Measurements from ENCODE around the gene CX3CR1. TPM values are rescaled to one million over a fixed set of nuclear protein-coding genes. Genes with fewer than 3 reads are reported as not detected.

Gene CX3CR1
- total and polyA plus RNA-seq, 10 of the 15 experiments (the other 5 are each of a cell fraction or from before 2014, with no cell fraction given), result 0.05 to 0.53 (median 0.15) TPM

DNA sequence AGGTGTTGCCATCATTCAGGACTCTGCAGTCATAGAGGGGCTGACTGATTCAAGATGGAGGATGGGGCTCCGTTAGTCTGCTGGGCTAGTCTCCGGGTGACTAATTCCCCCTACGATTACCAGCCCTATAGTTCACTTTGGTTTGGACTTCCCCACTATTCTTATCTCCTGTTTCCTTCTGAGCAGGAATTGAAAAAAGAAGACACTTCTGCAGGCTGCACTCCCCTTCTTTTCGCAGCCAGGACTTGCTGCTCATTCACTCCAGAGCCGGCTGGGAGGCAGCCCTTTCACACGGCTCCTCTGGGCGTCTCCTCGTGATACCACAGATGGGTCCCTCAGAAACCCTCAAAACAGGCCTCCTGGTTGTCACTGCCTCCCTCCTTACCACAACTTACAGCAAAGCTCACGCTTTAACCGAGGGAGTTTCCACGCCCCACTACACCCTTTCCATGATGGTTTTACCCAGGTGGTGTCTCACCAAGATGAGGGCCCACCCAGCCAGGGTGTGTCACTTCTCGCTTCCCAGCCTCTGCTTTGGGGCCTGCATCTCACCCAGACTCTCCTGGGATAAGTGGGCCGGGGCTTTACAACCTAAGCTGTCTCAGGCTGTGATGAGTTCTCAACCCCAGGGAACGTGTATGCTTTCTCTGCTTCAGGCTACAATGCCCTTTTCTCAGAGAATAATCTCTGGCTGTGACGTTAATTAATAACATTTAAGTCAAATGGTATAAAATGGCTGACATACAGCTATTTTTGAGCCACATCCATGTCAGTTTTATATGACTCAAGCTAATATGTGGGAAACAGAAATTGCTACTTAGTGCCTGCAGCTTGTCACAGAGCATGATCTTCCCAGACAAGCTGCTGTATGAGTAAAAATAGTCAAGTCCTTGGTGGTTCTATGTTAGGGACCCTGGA is 11.9 kb downstream of the CX3CR1 start:
- FAIRE-seq, result no peak
- Histone ChIP-seq H2AFZ (ENCODE audit: control insufficient read depth, low read depth, low read length) (peak overlapping the region; percentile 40; the same call in 1 of the 2 replicates), H3K9me3 (replicated peaks; ENCODE audit: control insufficient read depth, insufficient read depth, low read length) (no peaks in the 10 kb centered on the region), H3K27me3 (replicated peaks in 1 of 2; ENCODE audit: control insufficient read depth in 2 of 2, insufficient read depth in 2 of 2, low read length in 1 of 2) (no peaks in the 10 kb centered on the region; a peak in 1 of 4 replicates), H3K9ac (ENCODE audit: control insufficient read depth, insufficient read depth, low read length) (no peak overlapping the region), H3K4me2 (ENCODE audit: control insufficient read depth, insufficient read depth) (no peak overlapping the region), H3K79me2 (ENCODE audit: control insufficient read depth, insufficient read depth, low read length) (no peaks in the 10 kb centered on the region), H4K20me1 (ENCODE audit: control insufficient read depth, insufficient read depth) (no peaks in the 10 kb centered on the region; the same call in 1 of the 2 replicates), H3K36me3 (ENCODE audit: control insufficient read depth in 2 of 2, insufficient read depth in 2 of 2, low read length in 1 of 2) (no peaks in the 10 kb centered on the region), H3K27ac (ENCODE audit: control insufficient read depth, insufficient read depth) (no peak overlapping the region), H3K4me3 (no peak overlapping the region), H3K4me1 (ENCODE audit: control insufficient read depth, insufficient read depth, low read length) (peaks cover 7% of the 10 kb centered on the region)
- TF ChIP-seq GATAD2B (conservative IDR thresholded peaks at IDR 0.05; ENCODE audit: low read depth) (0 out of 2 replicates have a peak, but pooled peaks have one; percentile 38), IKZF1 (conservative IDR thresholded peaks at IDR 0.05) (peak; percentile 56), YY1 (IDR thresholded peaks at IDR 0.05; ENCODE audit: low read depth, low read length) (peak; percentile 79), BHLHE40 (IDR thresholded peaks at IDR 0.05; ENCODE audit: borderline replicate concordance in 1 of 2, low read depth in 2 of 2, low read length in 1 of 2) (peak in 1 of 2 experiments; percentile 24; a peak in 1 of 4 replicates), ZNF207 (IDR thresholded peaks at IDR 0.05; ENCODE audit: borderline replicate concordance) (no peak), NR2F1 (conservative IDR thresholded peaks at IDR 0.05) (no peak), POU2F2 (IDR thresholded peaks at IDR 0.05; ENCODE audit: borderline replicate concordance, low read depth, low read length) (no peak), SIN3A (IDR thresholded peaks at IDR 0.05; ENCODE audit: low read depth, low read length) (no peak), MEF2B (IDR thresholded peaks at IDR 0.05; ENCODE audit: partially characterized antibody, poor library complexity, severe bottlenecking) (peak; percentile 87), IKZF2 (IDR thresholded peaks at IDR 0.05) (peak; percentile 25 to 48; a peak in 2 of 4 replicates), EP300 (IDR thresholded peaks at IDR 0.05; ENCODE audit: borderline replicate concordance in 1 of 2, control insufficient read depth in 1 of 2, low read depth in 2 of 2, low read length in 2 of 2) (0 out of 4 replicates have a peak, but pooled peaks of 1 of the 2 experiments have one; percentile 28), STAT3 (IDR thresholded peaks at IDR 0.05; ENCODE audit: low read depth, low read length) (no peak), MYB (IDR thresholded peaks at IDR 0.05; ENCODE audit: borderline replicate concordance, low read depth, low read length) (no peak), CHD2 (IDR thresholded peaks at IDR 0.05; ENCODE audit: borderline replicate concordance, low read depth, low read length) (no peak), MTA2 (IDR thresholded peaks at IDR 0.05; ENCODE audit: low read depth) (0 out of 2 replicates have a peak, but pooled peaks have one; percentile 26), POLR2AphosphoS2 (IDR thresholded peaks at IDR 0.05; ENCODE audit: low read depth, low read length) (no peak), CBX5 (IDR thresholded peaks at IDR 0.05; ENCODE audit: low read depth) (no peak)
- TF ChIP-seq, protein P1, sequence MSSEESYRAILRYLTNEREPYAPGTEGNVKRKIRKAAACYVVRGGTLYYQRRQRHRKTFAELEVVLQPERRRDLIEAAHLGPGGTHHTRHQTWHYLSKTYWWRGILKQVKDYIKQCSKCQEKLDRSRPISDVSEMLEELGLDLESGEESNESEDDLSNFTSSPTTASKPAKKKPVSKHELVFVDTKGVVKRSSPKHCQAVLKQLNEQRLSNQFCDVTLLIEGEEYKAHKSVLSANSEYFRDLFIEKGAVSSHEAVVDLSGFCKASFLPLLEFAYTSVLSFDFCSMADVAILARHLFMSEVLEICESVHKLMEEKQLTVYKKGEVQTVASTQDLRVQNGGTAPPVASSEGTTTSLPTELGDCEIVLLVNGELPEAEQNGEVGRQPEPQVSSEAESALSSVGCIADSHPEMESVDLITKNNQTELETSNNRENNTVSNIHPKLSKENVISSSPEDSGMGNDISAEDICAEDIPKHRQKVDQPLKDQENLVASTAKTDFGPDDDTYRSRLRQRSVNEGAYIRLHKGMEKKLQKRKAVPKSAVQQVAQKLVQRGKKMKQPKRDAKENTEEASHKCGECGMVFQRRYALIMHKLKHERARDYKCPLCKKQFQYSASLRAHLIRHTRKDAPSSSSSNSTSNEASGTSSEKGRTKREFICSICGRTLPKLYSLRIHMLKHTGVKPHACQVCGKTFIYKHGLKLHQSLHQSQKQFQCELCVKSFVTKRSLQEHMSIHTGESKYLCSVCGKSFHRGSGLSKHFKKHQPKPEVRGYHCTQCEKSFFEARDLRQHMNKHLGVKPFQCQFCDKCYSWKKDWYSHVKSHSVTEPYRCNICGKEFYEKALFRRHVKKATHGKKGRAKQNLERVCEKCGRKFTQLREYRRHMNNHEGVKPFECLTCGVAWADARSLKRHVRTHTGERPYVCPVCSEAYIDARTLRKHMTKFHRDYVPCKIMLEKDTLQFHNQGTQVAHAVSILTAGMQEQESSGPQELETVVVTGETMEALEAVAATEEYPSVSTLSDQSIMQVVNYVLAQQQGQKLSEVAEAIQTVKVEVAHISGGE (CRISPR knock-in tag; IDR thresholded peaks at IDR 0.05), result no peak
- ATAC-seq, result peak; percentile 84
- RAD21 ChIA-PET (ENCODE audit: unreplicated experiment), result interaction anchor here (0.6 to 3.7 kb wide), 8 partner anchors 12 to 122 kb away, joined by 3 to 22 read pairs (median 3); no protein-coding TSS in a partner anchor
- in situ Hi-C loops (cut with MboI) (no loop called here), intact Hi-C loops (cut with micrococcal nuclease; ENCODE audit: unreplicated experiment) (no loop called here)
- CTCF ChIA-PET, result interaction anchor here (0.5 to 15.5 kb wide), 10 partner anchors 8 to 141 kb away, joined by 3 to 191 read pairs (median 4); no protein-coding TSS in a partner anchor
- no peak for DNase-seq (ENCODE audit: low read depth, low spot score)
- no TSS peak for BruUV-seq (replicated peaks)
- WGBS (ENCODE audit: insufficient coverage, insufficient replicate concordance, low lambda C conversion rate, missing lambda C conversion rate), result 43% methylated on average over 15 of the region's 15 CpGs
- POLR2A ChIA-PET, result interaction anchor here (0.5 to 1.5 kb wide), 3 partner anchors 12 to 771 kb away, joined by 3 to 4 read pairs (median 3); partner anchors contain the start of gene CX3CR1
- SMC1A ChIA-PET (ENCODE audit: uncharacterized antibody, unreplicated experiment), result interaction anchor here (1.0 to 14.4 kb wide), 10 partner anchors 12 to 78 kb away, joined by 3 to 163 read pairs (median 4); no protein-coding TSS in a partner anchor
